ENCODE measurements around the gene ZNF598.
"Not testable (repeated sequence)": the region's sequence is repeated elsewhere in the genome, so short reads cannot be mapped to it uniquely, and the experiment has no call there.

Gene ZNF598

DNA sequence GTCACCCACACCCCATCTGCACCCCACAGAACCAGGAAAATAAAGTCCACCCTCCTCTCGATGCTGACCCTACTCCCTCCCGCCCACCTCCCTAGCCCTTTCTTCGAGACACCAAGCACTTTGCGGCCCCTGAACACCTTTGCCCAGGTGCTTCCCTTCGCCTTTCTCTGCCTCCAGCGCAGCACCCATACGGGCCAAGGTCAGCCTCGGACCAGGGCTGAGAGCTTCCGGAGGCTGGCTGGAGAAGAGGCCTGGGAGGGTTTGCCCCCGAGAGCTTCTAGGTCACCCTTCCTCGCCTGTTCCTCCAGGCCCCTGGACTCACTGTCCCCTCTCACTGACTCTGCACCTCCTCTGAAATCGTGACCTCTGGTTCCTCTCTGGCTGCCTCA, 14.4 kb upstream of the ZNF598 start:
- ATAC-seq (no peak), DNase-seq (no peak)
- Mint-ChIP-seq H3K4me1 (peaks cover 51% of the 10 kb centered on the region), H3K27me3 (peaks cover 69% of the 10 kb centered on the region), H3K4me3 (no peak overlapping the region), H3K9me3 (no peaks in the 10 kb centered on the region), H3K27ac (no peak overlapping the region)

DNA sequence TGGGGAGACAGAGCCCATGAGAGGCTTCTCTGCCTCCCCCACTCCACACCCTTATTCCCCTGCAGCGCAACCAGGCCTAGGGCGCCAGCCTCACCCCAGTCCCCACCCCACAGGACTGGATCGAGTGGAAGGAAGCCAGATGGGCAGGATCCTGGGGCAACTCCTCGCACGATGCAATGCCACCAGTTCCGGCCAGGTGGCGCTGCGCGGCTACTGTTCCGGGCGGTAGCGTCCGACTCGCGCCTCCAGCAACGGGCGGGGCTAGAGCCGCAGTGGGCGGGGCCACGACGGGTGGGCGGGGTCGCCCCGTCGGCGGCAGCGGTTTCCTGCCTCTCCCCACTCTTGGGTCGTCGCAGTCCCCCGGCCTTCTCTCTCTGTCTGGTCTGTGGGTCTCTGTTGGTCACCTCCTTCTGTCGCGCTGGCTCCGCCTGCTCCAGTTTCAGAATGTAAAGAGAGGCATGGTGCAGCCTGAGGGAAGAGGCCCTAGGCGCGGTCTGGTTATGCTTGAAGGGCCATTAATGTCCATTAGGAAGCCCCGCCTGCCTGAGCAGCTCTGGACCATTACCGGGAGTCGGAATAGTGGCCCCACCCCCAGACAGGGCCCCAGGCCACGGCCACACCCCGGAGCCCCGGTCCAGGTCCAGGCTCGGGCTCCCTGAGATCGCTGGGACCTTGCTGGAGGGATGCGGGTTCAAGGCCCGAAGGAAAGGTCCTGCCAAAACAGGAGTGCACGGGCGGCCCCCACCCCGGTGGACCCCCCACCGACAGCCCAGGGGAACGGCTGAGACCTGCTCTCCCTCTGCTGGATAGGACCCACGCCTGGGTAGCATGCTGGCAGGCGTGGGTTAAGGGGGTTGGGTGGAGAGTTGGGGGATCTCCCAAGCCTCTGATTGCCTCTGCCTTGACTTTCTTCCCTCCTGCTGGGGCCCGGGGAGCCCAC, 13.7 kb upstream of the ZNF598 start:
- peak overlapping the region; percentile 80 to 89 for H3K4me3 Mint-ChIP-seq
- peaks cover 51% of the 10 kb centered on the region for H3K4me1 Mint-ChIP-seq
- peak overlapping the region in 1 of 2 donors; percentile 84 for H3K27ac Mint-ChIP-seq
- ATAC-seq (peak; percentile 81), DNase-seq (peak; percentile 93 to 96)
- peaks cover 75% of the 10 kb centered on the region for H3K27me3 Mint-ChIP-seq
- H3K9me3 Mint-ChIP-seq, result no peaks in the 10 kb centered on the region

DNA sequence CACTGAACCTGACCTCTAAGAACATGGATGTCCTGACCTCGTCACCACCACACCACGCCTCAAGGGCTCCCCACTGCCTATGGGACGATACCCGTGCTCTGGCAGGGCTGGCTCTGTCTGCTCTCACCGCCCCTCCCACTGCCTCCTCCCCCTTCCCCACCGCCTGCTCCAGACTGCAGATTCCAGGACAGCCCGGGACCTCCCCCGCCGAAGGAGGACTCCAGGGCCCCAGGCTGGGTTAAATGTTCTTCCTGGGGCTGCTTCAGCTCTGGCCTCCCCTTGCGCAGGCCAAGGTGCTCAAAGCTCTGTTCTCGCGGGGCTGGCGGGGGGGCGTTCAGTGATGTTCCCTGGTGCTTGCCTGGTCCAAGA, 13.1 kb upstream of the ZNF598 start:
- Mint-ChIP-seq H3K4me3 (peak overlapping the region; percentile 80 to 89), H3K27me3 (peaks cover 75% of the 10 kb centered on the region), H3K4me1 (peaks cover 51% of the 10 kb centered on the region), H3K9me3 (no peaks in the 10 kb centered on the region), H3K27ac (peak overlapping the region in 1 of 2 donors; percentile 40)
- ATAC-seq (peak; percentile 53), DNase-seq (no peak)

DNA sequence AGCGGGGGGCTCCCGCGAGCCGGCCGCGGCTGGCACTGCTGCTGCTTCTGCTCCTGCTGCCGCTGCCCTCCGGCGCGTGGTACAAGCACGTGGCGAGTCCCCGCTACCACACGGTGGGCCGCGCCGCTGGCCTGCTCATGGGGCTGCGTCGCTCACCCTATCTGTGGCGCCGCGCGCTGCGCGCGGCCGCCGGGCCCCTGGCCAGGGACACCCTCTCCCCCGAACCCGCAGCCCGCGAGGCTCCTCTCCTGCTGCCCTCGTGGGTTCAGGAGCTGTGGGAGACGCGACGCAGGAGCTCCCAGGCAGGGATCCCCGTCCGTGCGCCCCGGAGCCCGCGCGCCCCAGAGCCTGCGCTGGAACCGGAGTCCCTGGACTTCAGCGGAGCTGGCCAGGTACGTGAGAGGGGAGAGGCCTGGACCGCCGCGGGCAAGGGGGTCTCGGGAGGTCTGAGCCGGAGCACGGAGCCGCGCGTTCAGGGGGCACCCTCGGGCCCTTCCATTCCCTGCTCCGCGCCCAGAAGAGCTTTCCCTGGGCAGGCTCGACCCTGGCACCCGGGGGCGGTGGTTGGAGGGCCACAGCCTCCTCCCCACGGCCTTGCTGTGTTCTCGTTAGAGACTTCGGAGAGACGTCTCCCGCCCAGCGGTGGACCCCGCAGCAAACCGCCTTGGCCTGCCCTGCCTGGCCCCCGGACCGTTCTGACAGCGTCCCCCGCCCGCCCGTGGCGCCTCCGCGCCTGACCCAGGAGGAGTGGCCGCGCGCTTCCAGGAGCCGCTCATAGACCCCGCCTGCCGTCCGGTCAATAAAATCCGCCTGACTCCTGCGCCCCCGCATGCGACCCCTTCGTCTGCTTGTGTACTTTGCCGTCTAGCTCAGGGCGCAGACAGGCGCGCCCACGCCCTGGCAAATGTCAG, 10.6 kb upstream of the ZNF598 start:
- Mint-ChIP-seq H3K4me1 (peaks cover 44% of the 10 kb centered on the region), H3K4me3 (peak overlapping the region; percentile 71 to 86), H3K27ac (peak overlapping the region in 1 of 2 donors; percentile 59), H3K9me3 (no peaks in the 10 kb centered on the region), H3K27me3 (peaks cover 60% of the 10 kb centered on the region)
- no peak for DNase-seq
- no peak for ATAC-seq

DNA sequence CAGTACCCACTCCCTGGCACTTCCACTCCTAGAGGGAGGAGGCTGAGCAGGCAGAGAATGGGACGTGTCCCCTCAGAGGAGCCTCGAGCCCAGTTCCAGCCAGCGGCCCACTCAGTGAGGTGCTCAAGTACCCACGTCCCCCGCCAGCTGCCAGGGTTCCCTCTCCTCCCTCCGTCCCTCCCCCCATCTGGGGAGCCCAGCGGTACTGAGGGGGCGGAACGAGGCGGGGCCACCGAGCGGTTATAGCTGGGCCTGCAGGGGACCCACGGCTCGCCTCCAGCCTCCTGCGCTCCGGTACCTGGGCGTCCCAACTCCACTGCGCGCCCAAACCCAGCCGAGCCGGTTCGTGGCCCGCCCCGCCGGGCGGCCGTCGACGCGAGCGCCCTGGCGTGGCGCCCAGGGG, 9.9 kb upstream of the ZNF598 start, which contains the start of gene NPW:
TSS of gene NPW (plus strand) at position 268 of the 403 bp plus-strand sequence.
- Mint-ChIP-seq H3K27ac (peak within 1 kb of the TSS in 1 of 2 donors; percentile 59), H3K27me3 (peaks cover 55% of the 10 kb centered on the region), H3K4me3 (peak within 1 kb of the TSS; percentile 71 to 86), H3K4me1 (peaks cover 43% of the 10 kb centered on the region), H3K9me3 (no peaks in the 10 kb centered on the region)
- DNase-seq (peak; percentile 40 to 41), ATAC-seq (peak; percentile 33)

DNA sequence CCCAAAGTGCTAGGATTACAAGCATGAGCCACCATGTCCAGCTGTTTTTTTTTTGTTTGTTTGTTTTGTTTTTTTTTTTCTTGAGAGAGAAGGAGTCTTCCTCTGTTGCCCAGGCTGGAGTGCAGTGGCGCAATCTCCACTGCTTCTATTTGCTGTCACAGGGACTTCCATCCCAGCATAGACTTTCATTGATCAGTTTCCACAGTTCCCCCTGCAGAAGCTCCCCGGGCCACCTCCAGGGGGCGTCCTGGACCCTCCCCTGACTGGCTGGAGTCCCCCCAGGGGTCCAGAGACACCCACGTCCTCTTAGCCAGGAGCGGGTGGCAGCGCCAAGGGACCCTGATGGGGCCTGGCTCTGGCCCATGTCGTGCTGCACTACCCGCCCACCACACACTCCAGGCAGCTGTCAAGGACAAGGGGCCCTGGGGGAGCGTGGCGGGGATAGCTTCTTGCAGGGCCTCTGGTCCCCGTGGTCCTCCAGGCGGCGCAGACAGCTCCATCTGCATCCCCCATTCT, 6.8 kb upstream of the ZNF598 start:
- peaks cover 17% of the 10 kb centered on the region for H3K4me1 Mint-ChIP-seq
- peak overlapping the region in 1 of 2 donors; percentile 48 for H3K27ac Mint-ChIP-seq
- no peaks in the 10 kb centered on the region for H3K9me3 Mint-ChIP-seq
- H3K27me3 Mint-ChIP-seq, result peaks cover 38% of the 10 kb centered on the region
- ATAC-seq (no peak), DNase-seq (no peak)
- H3K4me3 Mint-ChIP-seq, result no peak overlapping the region

DNA sequence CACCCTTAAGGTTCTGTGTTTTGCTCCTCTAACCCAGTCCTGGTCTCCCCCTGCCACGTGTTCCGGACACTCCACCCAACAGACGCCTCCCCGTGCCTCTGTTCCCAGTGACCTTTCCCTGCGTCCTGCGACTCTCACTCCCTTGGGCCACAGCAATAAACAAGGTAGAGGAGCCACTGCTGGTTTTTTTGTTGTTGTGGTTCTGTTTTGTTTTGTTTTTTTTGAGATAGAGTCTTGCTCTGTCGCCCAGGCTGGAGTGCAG, 6.3 kb upstream of the ZNF598 start:
- H3K27ac Mint-ChIP-seq, result no peak overlapping the region
- no peak for DNase-seq
- H3K9me3 Mint-ChIP-seq, result no peaks in the 10 kb centered on the region
- peaks cover 32% of the 10 kb centered on the region for H3K27me3 Mint-ChIP-seq
- no peak for ATAC-seq
- no peak overlapping the region for H3K4me3 Mint-ChIP-seq
- peaks cover 11% of the 10 kb centered on the region for H3K4me1 Mint-ChIP-seq

DNA sequence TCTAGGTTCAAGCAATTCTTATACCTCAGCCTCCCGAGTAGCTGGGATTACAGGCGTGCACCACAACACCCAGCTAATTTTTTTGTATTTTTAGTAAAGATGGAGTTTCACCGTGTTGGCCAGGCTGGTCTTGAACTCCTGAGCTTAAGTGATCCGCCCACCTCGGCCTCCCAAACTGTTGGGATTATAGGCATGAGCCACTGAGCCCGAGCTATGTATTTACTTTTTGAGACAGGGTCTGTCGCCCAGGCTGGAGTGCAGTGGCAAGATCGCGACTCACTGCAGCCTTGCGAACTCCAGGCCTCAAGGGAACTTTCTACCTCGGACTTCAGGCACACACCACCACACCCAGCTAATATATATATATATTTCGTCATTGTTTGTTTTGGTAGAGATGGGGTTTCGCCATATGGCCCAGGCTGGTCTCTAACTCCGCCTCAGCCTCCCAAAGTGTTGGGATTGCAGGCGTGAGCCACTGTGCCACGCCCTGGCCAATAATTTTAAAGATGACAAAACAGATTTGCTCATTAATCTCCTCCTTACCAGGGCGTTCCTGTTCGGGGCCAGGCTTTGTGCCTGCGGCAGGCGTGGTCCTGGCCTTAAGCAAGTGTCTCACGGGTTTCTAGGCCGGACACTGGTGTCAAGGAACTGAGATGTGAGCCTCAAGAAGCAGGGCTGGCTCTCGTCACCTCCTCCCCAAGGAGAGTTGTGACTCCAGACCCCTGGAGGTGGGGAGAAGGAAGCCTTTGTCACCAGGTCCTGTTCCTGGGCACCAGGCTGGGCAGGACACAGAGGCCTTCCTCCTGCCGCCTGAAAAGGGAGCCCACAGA, 5.7 kb upstream of the ZNF598 start:
- H3K4me1 Mint-ChIP-seq, result peaks cover 9% of the 10 kb centered on the region
- no peaks in the 10 kb centered on the region for H3K9me3 Mint-ChIP-seq
- peak overlapping the region; percentile 52 to 59 for H3K27ac Mint-ChIP-seq
- peaks cover 27% of the 10 kb centered on the region for H3K27me3 Mint-ChIP-seq
- DNase-seq, result no peak
- H3K4me3 Mint-ChIP-seq, result no peak overlapping the region
- no peak for ATAC-seq

DNA sequence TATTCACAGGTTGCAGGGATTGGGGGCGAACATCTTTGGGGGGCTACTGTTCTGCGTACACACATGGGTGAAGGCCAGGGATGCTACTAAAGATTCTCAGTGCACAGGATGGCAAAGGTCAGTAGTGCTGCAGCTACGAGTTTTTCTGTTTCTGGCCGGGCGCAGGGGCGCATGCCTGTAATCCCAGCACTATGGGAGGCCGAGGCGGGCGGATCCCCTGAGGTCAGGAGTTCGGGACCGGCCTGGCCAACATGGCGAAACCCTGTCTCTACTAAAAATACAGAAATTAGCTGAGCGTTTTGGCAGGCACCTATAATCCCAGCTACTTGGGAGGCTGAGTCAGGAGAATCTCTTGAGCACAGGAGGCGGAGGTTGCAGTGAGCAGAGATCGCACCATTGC, 3.9 kb upstream of the ZNF598 start:
- ATAC-seq, result no peak
- Mint-ChIP-seq H3K9me3 (no peaks in the 10 kb centered on the region), H3K27me3 (peaks cover 9% of the 10 kb centered on the region), H3K4me3 (no peak overlapping the region), H3K4me1 (peaks cover 11% of the 10 kb centered on the region), H3K27ac (no peak overlapping the region)
- DNase-seq, result no peak

DNA sequence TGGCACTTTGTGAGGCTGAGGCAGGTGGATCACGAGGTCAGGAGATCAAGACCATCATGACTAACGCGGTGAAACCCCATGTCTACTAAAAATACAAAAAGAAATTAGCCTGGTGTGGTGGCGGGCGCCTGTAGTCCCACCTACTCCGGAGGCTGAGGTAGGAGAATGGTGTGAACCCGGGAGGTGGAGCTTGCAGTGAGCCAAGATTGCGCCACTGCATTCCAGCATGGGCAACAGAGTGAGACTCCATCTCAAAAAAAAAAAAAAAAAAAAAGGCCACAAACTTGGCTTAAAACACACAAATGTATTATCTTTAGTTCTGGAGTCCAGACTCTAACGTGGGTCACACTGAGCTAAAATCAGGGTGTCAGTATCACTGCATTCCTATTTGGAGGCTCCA, 2.1 kb upstream of the ZNF598 start:
- H3K27me3 Mint-ChIP-seq, H3K27ac Mint-ChIP-seq, DNase-seq, H3K4me3 Mint-ChIP-seq, H3K9me3 Mint-ChIP-seq, ATAC-seq: not testable (repeated sequence)
- peaks cover 29% of the 10 kb centered on the region for H3K4me1 Mint-ChIP-seq

DNA sequence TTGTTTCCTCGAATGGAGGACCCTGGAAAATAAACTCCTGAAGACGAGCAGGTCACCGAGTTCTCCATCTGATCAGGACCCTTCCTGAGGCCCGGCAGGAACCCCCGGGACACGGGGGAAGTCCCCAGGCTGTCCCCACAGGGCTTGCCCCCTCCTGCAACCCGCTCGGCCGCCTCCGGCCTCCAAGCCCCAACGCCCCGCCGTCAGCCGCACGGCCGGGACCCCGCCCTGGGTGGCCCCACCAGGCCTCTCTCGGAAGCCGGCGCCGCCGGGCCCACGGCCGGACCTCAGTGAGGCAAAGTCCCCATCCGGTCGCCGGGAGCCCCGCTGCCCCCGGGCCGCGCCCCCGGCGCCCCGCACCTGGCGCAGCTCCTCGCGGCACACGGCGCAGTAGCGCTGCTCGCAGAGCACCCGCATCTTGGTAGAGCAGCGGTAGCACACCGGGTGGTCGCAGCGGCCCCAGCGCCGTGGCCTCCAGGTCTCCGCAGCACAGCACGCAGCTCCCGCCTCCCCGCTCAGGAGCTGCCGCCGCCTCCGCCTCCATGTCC, 383 bp downstream of the ZNF598 start:
- peak overlapping the region; percentile 96 to 97 for H3K4me3 Mint-ChIP-seq
- no peaks in the 10 kb centered on the region for H3K27me3 Mint-ChIP-seq
- DNase-seq, result peak in 1 of 2 donors; percentile 31
- peak overlapping the region; percentile 94 to 95 for H3K27ac Mint-ChIP-seq
- peaks cover 54% of the 10 kb centered on the region for H3K4me1 Mint-ChIP-seq
- H3K9me3 Mint-ChIP-seq, result no peaks in the 10 kb centered on the region
- ATAC-seq, result peak; percentile 47

DNA sequence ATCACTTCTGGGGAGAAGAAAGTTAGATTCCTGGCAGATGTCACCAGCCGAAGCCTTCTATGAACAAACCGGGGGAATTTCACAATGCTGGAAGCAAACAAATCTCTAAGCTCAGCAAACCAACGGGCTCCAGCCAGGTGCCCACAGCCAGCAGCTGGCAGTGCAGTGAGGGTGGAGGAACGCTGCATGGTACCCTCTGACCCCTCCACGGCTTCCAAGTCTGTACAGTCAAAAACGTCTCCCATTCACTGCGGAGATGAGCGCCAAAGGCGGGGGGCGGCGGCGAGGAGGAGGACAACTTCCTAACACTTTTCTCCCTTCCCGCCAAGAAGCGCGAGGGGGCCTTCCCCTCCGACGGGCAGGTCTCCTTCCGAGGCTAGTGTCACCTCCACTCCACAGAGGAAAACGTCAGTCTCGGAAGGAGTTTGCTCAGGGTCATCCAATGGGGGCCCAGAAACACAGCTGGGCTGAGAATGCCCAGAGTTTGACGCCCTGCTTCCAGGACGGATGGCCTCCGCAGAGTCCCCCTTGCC, 924 bp downstream of the ZNF598 start:
- ATAC-seq (peak; percentile 11), DNase-seq (peak; percentile 23 to 53)
- peaks cover 59% of the 10 kb centered on the region for H3K4me1 Mint-ChIP-seq
- H3K4me3 Mint-ChIP-seq, result peak overlapping the region; percentile 96 to 97
- peak overlapping the region; percentile 94 to 95 for H3K27ac Mint-ChIP-seq
- no peaks in the 10 kb centered on the region for H3K27me3 Mint-ChIP-seq
- no peaks in the 10 kb centered on the region for H3K9me3 Mint-ChIP-seq

DNA sequence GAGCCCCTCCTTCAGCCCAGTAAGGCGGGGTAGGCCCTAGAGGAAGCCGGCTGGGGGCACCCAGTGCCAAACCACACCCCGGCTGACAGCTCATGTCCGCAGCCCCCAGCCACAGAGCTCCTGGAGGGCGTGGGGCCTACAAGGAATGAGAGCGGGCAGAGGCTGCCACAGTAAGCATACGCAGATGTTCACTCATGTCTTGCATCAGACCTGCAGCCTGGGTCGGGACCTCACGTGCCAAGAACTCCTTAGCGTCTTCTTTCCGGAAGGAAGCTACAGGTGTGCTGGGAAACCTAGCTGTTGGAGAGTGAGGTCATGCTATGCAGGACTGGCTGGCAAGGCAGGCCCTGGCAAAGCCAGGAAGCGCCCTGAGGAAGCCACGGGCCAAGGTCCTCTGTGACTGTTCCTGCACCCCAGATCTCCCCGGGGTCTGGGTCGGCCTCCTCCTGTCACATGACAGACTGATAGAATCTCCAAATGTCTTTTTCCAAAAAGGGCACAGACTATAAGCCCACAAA, 1.6 kb downstream of the ZNF598 start:
- DNase-seq, result peak; percentile 31 to 58
- Mint-ChIP-seq H3K4me3 (peak overlapping the region; percentile 96 to 97), H3K27me3 (no peaks in the 10 kb centered on the region), H3K9me3 (no peaks in the 10 kb centered on the region), H3K27ac (peak overlapping the region; percentile 94 to 95), H3K4me1 (peaks cover 59% of the 10 kb centered on the region)
- ATAC-seq, result peak; percentile 40

DNA sequence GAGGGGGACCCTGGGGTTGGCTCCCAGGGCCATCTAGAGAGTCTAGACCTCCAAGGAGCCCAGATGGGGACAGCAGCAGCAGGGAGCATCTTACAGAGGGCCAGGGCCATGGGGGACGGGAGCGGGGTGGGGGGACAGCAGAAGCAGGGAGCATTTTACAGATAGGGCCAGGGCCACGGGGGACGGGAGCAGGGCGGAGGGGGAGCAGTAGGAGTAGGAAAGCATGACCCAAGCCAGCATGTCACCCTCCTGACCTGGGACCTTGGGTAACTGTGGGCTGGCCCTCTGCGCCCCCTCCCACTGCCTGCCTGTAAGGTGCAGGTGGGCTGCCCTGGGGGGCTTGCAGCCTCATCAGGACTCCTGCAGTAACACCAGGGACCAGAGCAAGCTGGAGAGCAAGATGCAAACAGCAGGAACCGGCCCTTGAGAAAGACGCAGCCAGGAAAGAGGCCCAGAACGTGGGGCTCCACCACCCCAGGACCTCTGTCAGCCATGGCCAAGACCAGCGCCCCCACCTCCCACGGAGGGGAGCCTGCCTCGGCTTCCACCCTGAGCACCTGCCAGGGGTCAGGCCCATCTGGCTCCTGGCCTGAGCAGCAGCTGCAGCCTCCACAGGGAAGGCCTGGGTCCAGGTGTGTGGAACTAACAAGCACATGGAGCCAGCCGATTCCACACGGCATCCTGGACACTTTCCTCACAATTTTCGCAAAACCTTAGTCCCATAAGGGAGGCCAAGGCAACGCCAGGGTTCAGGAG, 2.4 kb downstream of the ZNF598 start:
- peak overlapping the region; percentile 94 to 95 for H3K27ac Mint-ChIP-seq
- peak overlapping the region; percentile 96 to 97 for H3K4me3 Mint-ChIP-seq
- H3K27me3 Mint-ChIP-seq, result no peaks in the 10 kb centered on the region
- DNase-seq (no peak), ATAC-seq (no peak)
- peaks cover 59% of the 10 kb centered on the region for H3K4me1 Mint-ChIP-seq
- H3K9me3 Mint-ChIP-seq, result no peaks in the 10 kb centered on the region

Measured in stimulated activated naive CD8-positive, alpha-beta T cell treated with anti-CD3 and anti-CD28 coated beads, Interleukin-15, amount 100 ng/mL, for 72 hours (primary cell).